ENCODE measurements around the gene SERP2. TPM values are rescaled to one million over a fixed set of nuclear protein-coding genes. Genes with fewer than 3 reads are reported as not detected.

SERP2 gene
- total and polyA plus RNA-seq, 2 donors (not counting 1 experiment from before 2014, with no cell fraction given): 10.6 to 15.5 TPM

- Histone ChIP-seq H3K36me3 (ENCODE audit: control insufficient read depth, insufficient read depth, low read length) (no peaks in the 10 kb centered on the region), H3K4me1 (ENCODE audit: control insufficient read depth, extremely low read depth, insufficient read depth, low read length) (no peaks in the 10 kb centered on the region), H3K79me2 (ENCODE audit: control insufficient read depth, insufficient read depth, low read length) (no peaks in the 10 kb centered on the region), H3K9ac (ENCODE audit: insufficient read depth, low read length) (no peak overlapping the region), H3K4me3 (replicated peaks in 1 of 4; ENCODE audit: control extremely low read depth in 1 of 4, insufficient read depth in 1 of 4, low read depth in 3 of 4, low read length in 4 of 4) (no peak overlapping the region), H4K20me1 (ENCODE audit: control insufficient read depth, extremely low read depth, insufficient read depth, low read length) (no peaks in the 10 kb centered on the region), H3K27ac (ENCODE audit: insufficient read depth, low read length) (no peak overlapping the region), H2AFZ (ENCODE audit: low read length) (no peak overlapping the region), H3K9me3 (ENCODE audit: control insufficient read depth, insufficient read depth, low read depth, low read length) (no peaks in the 10 kb centered on the region), H3K4me2 (ENCODE audit: extremely low read depth, insufficient read depth, low read length) (no peak overlapping the region), H3K27me3 (ENCODE audit: control insufficient read depth, insufficient read depth, low read length) (no peaks in the 10 kb centered on the region)
- no peak for DNase-seq (ENCODE audit: low read depth in 2 of 2)
- TF ChIP-seq EZH2 (IDR thresholded peaks at IDR 0.05; ENCODE audit: low read length, missing control alignments) (no peak), CTCF (conservative IDR thresholded peaks at IDR 0.05 in 1 of 2, IDR thresholded peaks at IDR 0.05 in 1 of 2; ENCODE audit: low read depth in 1 of 2, low read length in 2 of 2) (no peak)
Measured at GRCh38 chr13:44417446-44417845, 43.8 kb downstream of the SERP2 start.

- Histone ChIP-seq H2AFZ (ENCODE audit: low read length) (no peak overlapping the region), H3K4me2 (ENCODE audit: extremely low read depth, insufficient read depth, low read length) (no peak overlapping the region), H3K9me3 (ENCODE audit: control insufficient read depth, insufficient read depth, low read depth, low read length) (no peaks in the 10 kb centered on the region), H3K4me1 (ENCODE audit: control insufficient read depth, extremely low read depth, insufficient read depth, low read length) (no peaks in the 10 kb centered on the region), H3K4me3 (replicated peaks in 1 of 4; ENCODE audit: control extremely low read depth in 1 of 4, insufficient read depth in 1 of 4, low read depth in 3 of 4, low read length in 4 of 4) (no peak overlapping the region), H3K36me3 (ENCODE audit: control insufficient read depth, insufficient read depth, low read length) (no peaks in the 10 kb centered on the region), H4K20me1 (ENCODE audit: control insufficient read depth, extremely low read depth, insufficient read depth, low read length) (no peaks in the 10 kb centered on the region), H3K27ac (ENCODE audit: insufficient read depth, low read length) (no peak overlapping the region), H3K79me2 (ENCODE audit: control insufficient read depth, insufficient read depth, low read length) (no peaks in the 10 kb centered on the region), H3K27me3 (ENCODE audit: control insufficient read depth, insufficient read depth, low read length) (no peaks in the 10 kb centered on the region), H3K9ac (ENCODE audit: insufficient read depth, low read length) (no peak overlapping the region)
- DNase-seq (ENCODE audit: low read depth in 2 of 2): no peak
- TF ChIP-seq CTCF (conservative IDR thresholded peaks at IDR 0.05 in 1 of 2, IDR thresholded peaks at IDR 0.05 in 1 of 2; ENCODE audit: low read depth in 1 of 2, low read length in 2 of 2) (no peak), EZH2 (IDR thresholded peaks at IDR 0.05; ENCODE audit: low read length, missing control alignments) (no peak)
Measured at GRCh38 chr13:44417876-44418275, 44.3 kb downstream of the SERP2 start.

- Histone ChIP-seq H3K36me3 (ENCODE audit: control insufficient read depth, insufficient read depth, low read length) (no peaks in the 10 kb centered on the region), H3K4me2 (ENCODE audit: extremely low read depth, insufficient read depth, low read length) (no peak overlapping the region), H3K27ac (ENCODE audit: insufficient read depth, low read length) (no peak overlapping the region), H3K9ac (ENCODE audit: insufficient read depth, low read length) (no peak overlapping the region), H2AFZ (ENCODE audit: low read length) (no peak overlapping the region), H3K4me3 (replicated peaks in 1 of 4; ENCODE audit: control extremely low read depth in 1 of 4, insufficient read depth in 1 of 4, low read depth in 3 of 4, low read length in 4 of 4) (no peak overlapping the region), H3K79me2 (ENCODE audit: control insufficient read depth, insufficient read depth, low read length) (no peaks in the 10 kb centered on the region), H3K4me1 (ENCODE audit: control insufficient read depth, extremely low read depth, insufficient read depth, low read length) (no peaks in the 10 kb centered on the region), H3K27me3 (ENCODE audit: control insufficient read depth, insufficient read depth, low read length) (peaks cover 3% of the 10 kb centered on the region), H4K20me1 (ENCODE audit: control insufficient read depth, extremely low read depth, insufficient read depth, low read length) (no peaks in the 10 kb centered on the region), H3K9me3 (ENCODE audit: control insufficient read depth, insufficient read depth, low read depth, low read length) (no peaks in the 10 kb centered on the region)
- no peak for DNase-seq (ENCODE audit: low read depth in 2 of 2)
- TF ChIP-seq EZH2 (IDR thresholded peaks at IDR 0.05; ENCODE audit: low read length, missing control alignments): no peak
- TF ChIP-seq CTCF (conservative IDR thresholded peaks at IDR 0.05 in 1 of 2, IDR thresholded peaks at IDR 0.05 in 1 of 2; ENCODE audit: low read depth in 1 of 2, low read length in 2 of 2): no peak
Measured at GRCh38 chr13:44420376-44421220, 47.0 kb downstream of the SERP2 start.

Data from fibroblast of lung (primary cell).